ENCODE data around the gene NDUFB6.
A peak's percentile ranks its signal among the peaks of the same experiment; 100 is the strongest.
"Not testable (repeated sequence)": the region's sequence is repeated elsewhere in the genome, so short reads cannot be mapped to it uniquely, and the experiment has no call there.

Gene NDUFB6

DNA sequence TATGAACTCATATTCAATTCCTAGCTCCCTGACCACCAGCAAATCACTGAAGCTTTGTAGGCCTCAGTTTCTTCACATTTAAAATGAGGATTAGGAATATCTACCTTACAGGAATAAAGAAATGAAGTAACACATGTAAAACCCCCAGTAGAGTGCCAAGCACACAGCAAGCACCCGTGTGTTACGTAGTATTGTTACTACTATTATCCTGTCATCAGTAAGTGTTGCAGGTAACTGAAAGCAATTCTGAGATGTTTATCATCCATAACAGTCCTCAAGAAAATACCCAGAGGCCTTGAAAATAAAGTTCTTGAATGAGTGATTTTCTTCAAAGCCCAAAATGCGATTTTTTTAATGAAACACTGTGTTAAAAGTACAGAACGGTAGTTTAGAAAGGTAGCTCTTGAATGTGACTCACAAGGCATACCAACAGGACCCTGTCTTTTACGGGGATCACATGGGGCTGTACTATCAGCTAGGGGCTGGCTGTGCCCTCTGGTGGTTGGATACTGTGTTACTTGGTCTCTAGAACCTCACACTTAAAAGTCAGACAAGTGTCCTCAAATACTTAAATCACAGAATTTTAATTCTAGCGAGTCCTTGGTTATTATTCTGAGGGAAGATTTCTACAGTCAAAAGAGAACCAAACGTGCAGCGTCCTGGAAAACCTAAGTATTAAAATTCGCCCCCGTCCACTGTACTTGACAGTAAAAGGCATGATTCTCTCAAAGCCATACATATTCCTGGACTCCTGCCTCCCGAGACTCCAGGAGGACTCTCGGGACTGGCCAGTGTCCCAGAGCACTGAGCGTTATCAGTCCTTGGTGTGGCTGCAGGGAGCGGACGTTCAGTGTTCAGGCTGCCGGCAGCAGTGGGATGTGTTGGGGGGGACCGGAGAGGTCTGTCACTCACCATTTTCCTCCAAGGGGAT lies 725 bp downstream of the NDUFB6 start:
- DNase-seq: peak in 32 of 51 donors; percentile 6 to 71 (median 38)

DNA sequence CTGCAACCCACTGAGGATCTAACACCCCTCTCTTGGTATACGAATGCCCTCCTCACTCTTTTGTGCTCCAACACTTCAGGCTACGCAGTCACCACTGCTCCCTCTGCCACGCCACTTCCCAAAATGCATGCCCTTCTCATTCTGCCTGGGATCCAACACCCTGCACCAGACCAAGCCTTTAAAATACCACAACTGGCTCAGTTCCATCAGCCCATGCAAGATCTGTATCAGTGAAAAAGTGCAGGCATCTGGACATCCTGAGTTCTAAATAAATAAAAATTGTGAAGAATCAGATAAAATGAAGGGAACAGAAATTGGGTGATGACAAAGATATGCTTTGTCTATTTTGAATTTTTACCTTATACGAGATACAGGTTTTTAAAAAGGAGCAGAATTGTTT lies 2.7 kb downstream of the NDUFB6 start:
- no peak for DNase-seq

DNA sequence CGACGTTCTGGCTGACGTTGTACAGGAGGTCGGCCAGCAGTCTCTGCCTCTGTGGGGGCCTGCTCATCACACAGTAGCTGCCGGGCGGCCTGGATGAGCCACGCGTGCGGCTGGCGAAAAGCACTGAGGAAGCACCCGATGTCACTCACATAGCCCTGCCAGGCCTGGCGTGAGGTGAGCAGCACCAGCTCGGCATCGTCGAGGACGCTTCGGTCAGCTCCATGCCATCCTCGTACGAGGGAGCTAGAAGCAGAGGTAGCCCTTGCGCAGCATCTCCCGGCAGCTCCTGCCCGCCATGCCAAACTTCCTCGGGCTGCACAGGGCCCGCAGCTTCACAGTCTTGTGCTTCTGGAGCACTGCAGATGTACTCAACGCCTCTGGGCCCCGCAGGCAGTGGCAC lies 6.2 kb downstream of the NDUFB6 start:
- no peak for DNase-seq

DNA sequence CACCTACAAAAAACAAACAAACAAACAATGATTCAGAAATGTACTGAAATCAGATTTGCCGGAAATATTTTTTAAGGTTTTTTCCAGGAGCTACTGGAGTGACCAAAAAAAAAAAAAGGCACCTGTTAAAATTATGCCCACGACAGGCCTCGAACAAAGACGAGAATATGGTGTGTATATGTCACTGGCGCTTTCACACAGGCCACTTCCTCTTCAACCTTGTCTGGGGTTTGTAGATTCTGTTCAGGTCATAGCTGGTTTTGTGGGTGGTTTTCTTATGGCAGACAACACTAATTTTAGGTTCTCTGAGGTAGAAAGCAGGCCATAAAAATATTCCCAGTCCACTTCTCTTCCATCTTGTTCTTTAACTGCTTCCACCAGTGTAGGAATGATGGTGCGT lies 7.0 kb downstream of the NDUFB6 start:
- DNase-seq: no peak

DNA sequence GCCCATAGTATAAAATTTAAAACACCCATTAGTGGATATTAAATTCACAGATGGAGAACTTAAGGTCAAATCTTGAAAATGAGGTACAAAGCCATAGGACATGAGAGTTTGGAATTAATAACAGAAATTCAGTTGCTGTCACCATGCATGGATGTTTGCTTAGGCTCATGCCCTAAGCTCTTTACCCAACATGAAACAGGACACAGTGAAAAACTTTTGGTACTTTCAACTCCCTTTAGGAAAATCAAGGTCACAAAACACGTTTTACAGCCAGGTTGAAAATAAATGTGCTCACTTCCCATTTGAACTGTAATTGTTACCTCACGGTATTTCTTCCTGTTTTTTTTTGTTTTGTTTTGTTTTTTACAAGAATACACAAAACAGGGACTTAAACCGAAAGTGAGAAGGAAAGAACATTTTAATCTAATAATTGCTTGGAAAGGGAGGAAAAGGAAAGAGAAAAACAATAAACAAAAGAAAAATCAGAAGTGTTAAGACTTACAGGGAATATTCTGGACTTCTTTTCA lies 14.5 kb downstream of the NDUFB6 start:
- no peak for DNase-seq

DNA sequence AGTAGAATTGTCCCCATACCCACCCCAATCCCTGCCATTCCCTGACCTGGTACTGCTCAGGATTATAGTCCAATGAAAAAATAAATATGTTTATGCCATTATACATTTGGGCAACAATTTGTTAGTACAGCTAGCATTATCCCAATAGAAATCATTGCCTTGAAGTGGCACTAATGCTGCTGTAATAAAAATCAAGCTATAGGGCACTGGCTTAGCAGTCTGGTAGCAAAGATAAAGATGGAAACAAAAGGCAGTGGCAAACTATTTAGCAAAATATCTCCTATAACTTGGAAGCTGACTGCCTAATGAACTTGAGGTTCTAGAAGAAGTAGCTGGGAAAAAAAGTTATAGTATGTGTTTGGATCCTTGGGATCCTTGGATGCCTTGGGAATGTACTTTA lies 18.4 kb downstream of the NDUFB6 start:
- DNase-seq: no peak

DNA sequence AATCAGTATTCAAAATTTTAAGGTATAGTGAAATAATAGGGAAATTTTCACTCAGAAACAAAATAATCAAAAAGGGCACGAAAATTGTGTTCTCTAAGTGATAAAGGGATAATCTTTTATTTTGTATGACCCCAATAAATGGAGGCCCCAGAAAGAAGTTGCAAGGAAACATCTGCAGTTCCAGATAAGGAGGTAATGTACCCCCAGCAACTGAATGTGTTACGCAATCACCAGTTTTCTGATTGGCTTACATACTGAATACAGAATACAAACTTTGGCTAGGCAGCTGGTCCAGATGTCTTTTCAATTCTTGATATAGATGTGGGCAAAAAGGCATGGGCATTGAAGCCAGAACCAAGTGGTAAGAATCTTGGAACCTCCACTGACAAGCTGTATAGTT lies 18.9 kb downstream of the NDUFB6 start:
- DNase-seq: no peak

DNA sequence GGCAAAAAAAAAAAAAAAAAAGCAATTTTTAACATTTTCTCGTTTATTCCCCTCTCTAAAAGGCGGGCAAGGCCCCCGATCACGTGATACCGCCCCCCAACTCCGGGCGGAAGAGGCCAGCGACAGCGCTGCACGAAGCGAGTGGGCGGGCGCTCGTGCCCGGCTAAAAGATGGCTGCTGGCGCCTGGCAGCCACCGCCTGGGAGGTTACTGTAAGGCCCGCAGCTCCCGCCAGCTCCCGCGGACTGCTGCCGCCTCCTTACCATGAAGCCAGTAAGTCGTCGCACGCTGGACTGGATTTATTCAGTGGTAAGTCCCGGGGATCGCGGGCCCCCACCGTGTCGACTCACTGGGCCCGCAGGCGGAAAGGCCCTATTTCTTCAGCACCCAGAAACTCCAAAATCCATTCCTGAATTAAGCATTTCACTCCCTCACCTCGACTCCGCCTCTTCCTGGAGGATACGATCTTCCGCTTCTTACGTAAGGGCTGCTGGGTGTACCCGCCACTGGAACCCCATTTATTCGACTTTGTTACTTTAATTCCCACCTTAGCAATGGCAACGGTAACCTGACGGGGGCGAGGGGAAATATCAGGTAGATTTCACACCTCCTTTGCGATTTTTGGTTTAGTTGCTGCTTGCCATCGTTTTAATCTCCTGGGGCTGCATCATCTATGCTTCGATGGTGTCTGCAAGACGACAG lies 20.6 kb downstream of the NDUFB6 start, which contains the start of the genes SMIM27 and TOPORS:
TSS of gene SMIM27 (plus strand) at position 156 of the 701 bp plus-strand sequence. CDS start at position 264, 108 bp downstream.
TSS of gene TOPORS (minus strand) at position 415 of the 701 bp plus-strand sequence. CDS start at position 265, 150 bp downstream.
- DNase-seq: peak; percentile 49 to 98 (median 87)

DNA sequence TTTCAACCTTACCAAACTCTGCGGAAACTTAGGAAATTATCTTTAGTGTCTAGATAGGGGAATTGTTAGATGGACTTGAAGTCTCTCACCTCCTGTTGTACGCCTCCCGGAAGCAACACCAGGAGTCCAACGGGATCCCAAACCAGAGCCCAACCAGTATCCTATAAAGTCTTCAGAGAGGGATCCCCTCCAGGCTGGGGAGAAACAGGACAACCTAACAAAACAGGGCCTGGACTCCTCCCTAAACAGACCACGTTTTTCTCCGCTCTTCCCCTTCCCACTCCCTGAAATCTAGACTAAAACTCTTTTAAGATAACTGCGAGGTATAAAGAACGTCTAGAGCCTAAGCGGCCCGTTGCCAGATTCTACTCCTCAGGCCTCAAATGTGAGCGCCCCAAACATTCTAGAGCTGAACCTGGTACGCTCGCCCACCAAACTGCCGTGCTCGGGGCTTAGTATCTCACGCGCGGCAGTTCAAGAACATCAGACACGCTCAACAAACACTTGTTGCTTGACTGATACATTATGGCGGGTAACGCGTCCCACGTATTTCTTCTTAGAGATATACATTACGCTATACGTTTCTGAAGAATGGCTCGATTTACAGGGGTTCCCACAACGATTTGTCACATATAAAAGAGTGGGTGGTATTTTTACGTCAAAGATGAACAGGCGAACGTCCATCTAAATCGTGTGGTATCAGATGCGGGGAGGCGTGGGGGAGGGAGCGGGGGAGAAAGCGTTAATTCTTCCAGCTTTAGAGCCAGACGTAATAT lies 21.5 kb downstream of the NDUFB6 start:
- peak in 31 of 51 donors; percentile 9 to 84 (median 35) for DNase-seq

DNA sequence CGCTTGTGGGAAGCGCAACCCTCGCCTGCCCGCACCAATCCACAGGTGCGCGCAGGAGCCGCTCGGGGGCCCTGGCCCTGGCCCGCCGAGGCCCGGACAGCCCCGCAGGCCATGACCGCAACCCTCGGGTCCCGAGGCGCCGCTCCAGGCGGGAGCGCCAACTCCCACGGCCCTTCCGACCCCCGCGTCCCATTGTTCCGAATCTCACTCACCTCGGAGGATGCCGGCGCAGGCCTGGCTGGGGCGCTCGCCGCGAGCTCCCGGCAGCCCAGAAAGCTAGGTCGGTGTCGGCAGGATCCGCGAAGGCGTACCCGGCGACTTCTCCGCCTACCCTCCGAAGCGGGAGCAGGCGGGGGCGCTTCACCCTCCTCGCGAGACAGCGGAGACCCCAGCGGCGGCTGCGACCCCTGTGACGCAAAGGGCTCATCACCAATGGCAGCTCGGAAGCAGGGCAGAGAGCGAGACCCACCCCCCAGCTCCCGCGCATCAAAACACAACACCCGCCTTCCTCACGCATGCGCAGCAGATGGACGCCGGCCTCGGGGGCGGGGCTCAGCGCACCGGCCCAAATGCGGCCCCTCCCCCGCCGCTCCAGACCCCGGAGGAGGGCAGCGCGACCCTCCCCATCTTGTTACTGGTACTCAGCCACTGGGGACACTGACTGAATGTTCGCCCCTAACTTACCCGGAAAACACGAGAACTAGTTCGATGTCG lies 22.2 kb downstream of the NDUFB6 start:
- peak; percentile 71 to 96 (median 92) for DNase-seq

DNA sequence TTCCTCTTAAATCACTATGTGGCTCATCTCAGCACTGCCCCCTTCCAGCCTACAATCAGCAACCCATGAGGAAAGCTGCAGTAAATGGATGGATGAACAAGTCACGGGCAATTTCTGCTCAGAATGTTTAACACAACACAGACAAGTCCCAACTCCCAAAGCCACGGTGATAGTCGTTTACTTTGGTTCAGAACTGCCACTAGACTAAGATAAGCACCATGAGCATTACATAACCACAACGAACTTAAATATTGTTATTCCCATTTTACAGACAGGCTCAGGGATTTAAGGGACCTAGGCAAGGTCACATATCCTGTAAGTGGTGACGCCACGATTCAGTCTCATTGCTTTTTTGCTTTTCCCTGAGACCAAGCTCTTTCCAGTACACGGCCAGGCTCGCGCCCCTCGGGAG lies 22.8 kb downstream of the NDUFB6 start:
- peak in 4 of 51 donors; percentile 4 to 50 (median 35) for DNase-seq

DNA sequence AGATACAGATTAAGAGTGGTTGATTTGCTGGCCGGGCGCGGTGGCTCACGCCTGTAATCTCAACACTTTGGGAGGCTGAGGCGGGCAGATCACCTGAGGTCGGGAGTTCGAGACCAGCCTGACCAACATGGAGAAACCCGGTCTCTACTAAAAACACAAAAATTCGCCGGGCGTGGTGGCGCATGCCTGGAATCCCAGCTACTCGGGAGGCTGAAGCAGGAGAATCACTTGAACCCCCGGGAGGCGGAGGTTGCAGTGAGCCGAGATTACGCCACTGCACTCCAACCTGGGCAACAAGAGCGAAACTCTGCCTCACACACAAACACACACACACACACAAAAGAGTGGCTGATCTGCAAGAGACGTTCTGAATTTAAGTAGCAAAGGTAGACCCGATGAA lies 24.7 kb downstream of the NDUFB6 start:
- not testable (repeated sequence) for DNase-seq

DNA sequence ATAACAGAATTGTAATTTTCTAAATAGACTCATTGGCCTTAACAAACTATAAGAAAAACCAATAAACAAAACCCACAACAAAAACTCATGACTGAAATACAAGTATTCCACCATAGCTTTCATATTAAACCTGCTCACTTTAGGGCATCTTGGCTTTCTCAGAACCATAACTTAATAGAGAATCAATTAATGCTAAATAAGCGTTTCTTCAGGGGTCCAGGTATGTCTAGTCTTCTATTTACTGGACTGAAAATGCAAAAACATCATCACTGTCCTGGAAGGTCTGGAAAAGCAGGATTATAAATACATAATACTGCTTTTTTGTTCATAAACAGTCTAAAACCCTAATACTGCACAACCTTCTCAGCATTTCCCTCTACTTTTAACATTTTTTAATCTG lies 27.1 kb downstream of the NDUFB6 start:
- DNase-seq: no peak

DNA sequence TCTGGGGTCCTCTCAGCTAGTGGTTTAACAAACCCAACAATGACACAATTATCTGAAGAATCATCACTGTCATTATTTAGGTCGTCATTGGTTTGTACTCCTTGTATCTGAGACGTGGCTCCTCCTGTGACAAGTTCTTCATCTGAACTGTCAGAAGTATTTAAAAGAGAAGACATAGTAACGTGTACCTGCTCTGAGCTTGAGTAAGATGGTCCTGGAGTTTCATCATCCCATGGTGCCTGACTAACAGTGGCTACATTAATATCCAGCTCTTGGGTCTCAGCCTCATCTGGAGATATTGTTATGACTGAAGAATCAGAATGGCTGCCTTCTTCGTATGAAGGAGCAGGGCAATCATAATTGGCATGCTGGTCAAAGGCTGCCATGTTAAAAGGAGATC lies 29.9 kb downstream of the NDUFB6 start:
- DNase-seq: no peak

DNA sequence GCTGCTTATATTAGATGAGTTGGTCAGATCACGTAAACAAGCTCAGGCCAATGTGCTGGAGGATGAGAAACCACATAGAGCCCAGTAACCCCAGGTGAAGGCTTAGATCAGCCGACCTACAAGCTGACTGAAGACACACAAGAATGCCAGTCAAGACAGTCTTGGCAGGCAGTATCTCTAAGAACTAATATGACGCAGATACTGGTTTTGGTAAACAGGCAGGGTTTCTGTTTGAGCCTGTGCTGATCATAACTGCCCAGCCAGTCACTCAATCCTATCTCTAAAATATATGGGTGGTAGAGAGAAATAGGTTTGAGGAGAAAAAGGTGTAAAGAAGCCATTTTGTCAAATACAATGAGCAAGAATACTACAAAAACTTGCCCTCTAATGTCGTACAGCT lies 39.1 kb downstream of the NDUFB6 start:
- DNase-seq: no peak

DNA sequence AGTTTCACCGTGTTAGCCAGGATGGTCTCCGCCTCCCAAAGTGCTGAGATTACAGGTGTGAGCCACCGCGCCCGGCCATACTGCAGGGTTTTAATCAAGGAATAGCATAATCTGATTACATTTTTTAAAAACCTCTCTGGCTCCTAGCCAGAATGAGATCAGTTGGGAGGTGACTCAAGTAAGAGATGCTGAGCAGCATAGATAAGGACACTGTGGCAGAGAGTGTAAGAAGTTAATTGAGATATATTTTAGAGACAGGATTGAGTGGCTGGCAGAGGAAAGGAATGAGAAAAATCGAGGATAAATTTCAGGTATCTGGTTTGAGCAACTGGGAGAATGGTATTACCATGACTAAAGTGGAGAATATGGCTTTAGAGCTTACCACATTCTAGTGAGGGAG lies 39.6 kb downstream of the NDUFB6 start:
- no peak for DNase-seq

DNA sequence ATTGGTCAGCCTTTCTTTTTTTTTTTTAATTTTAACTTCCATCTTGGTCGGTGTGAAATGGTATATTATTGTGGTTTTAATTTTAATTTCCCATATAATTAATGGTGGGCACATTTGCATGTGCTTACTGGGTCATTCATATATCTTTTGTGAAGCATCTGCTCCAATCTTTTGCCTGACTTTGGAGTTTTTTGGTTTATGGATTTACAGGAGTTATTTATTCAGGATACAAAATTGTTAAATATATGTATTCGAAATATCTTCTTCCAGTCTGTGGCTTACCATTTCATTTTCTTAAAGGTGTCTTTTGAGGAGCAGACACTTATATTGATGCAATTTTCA lies 46.3 kb downstream of the NDUFB6 start:
- DNase-seq: no peak

DNA sequence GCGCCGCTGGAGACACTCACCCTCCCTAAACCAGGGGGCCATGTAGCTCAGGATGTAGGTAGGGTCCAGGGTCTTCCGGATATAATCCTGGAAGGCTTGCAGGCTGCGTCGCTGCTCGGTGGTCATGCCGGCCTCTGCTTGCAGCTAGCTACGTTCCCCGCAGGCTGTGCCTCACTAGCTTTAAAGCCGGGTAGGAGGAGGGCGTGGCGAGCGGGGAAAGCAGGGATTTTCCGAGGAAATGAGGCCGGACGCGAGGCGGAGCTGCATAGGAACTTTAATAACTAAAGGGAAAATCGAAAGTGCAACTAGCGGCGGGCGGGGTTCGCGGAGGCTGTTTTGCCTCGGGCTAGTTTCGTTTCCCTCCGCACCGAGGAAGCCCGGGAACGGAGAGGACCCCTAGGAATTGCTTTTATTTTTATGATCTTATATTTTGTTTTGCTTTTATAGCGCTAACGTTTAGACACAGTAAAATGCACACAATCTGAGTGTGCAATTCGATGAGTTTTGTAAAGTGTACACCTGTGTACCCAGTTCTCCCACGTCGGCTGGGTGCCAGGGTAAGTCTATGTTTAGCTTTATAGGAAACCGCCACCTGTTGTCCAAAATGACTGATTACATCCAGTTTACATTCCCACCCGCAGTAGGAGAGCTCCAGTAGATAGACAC lies 46.8 kb downstream of the NDUFB6 start, which contains the start of gene RIGI:
TSS of gene RIGI (minus strand) at position 156 of the 666 bp plus-strand sequence. CDS start at position 126, 30 bp downstream.
- peak; percentile 27 to 88 (median 73) for DNase-seq

DNA sequence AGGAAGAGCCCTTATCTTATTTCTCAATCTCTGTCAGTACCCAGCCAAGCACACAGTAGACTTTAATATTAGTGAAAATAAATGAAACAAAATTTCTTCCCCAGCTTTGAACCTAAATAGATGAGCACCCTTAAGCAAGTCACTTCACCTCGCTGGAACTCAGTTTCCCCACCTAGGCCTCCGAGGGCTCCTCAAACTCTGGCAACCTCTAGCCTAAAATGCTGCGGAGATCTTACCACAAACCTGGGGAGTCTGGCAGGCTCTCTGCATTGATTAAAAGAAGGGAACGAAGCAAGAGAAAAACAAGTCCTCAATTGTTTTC lies 47.3 kb downstream of the NDUFB6 start:
- DNase-seq: peak in 1 of 51 donors; percentile 75

All from hypothalamus (tissue), 51 donors.